HepG2 (cell line): Measurements from ENCODE around the gene SLC35F6. TPM values are rescaled to one million over a fixed set of nuclear protein-coding genes. Genes with fewer than 3 reads are reported as not detected.

Source experiments
- AGO1 ChIP-seq: fragments of 200-400 bp; formaldehyde crosslinking; IDR thresholded peaks from 2 replicates; pipeline ENCODE4 v1.6.1; 2017; ENCODE audit warnings: mild to moderate bottlenecking, low read depth, low read length, moderate library complexity; ENCODE audit not compliant: poor library complexity, severe bottlenecking
- DNMT1 ChIP-seq: sonication (generic); formaldehyde crosslinking; IDR thresholded peaks from 2 replicates; pipeline ENCODE4 v1.5.1; 2020; ENCODE audit warnings: mild to moderate bottlenecking, missing genetic modification reagents
- FOSL2 ChIP-seq: sonication (generic); formaldehyde crosslinking; IDR thresholded peaks from 2 replicates; pipeline ENCODE4 v1.4.0; 2020; ENCODE audit warnings: missing genetic modification reagents
- MLX ChIP-seq: IDR thresholded peaks from 2 replicates; pipeline ENCODE4 v1.6.1; 2016
- NFE2L2 ChIP-seq: fragments of 150-350 bp; IDR thresholded peaks from 2 replicates; pipeline ENCODE4 v1.6.1; 2014; ENCODE audit warnings: low read length
- NFKBIZ ChIP-seq: IDR thresholded peaks from 2 replicates; pipeline ENCODE4 v1.6.1; 2018; ENCODE audit warnings: missing genetic modification reagents, missing compliant biosample characterization
- POLR2G ChIP-seq: fragments of 200-400 bp; formaldehyde crosslinking; IDR thresholded peaks from 2 replicates; pipeline ENCODE4 v1.6.1; 2018; ENCODE audit warnings: mild to moderate bottlenecking, low read depth, low read length, moderate library complexity
- RBAK ChIP-seq: sonication (generic); formaldehyde crosslinking; IDR thresholded peaks from 2 replicates; pipeline ENCODE4 v1.5.1; 2020; ENCODE audit warnings: mild to moderate bottlenecking, missing genetic modification reagents
- SRSF1 ChIP-seq: fragments of 200-400 bp; formaldehyde crosslinking; optimal IDR thresholded peaks from 2 replicates; pipeline ENCODE3; 2017; ENCODE audit warnings: mild to moderate bottlenecking, low read depth, low read length, moderate library complexity
- SRSF9 ChIP-seq: fragments of 200-400 bp; formaldehyde crosslinking; IDR thresholded peaks from 2 replicates; pipeline ENCODE4 v1.6.1; 2018; ENCODE audit warnings: borderline replicate concordance, mild to moderate bottlenecking, low read depth, low read length; ENCODE audit not compliant: insufficient read depth, poor library complexity, severe bottlenecking
- WIZ ChIP-seq: sonication (generic); formaldehyde crosslinking; IDR thresholded peaks from 2 replicates; pipeline ENCODE4 v1.5.1; 2020; ENCODE audit warnings: mild to moderate bottlenecking, missing genetic modification reagents
- ZNF264 ChIP-seq: sonication (generic); formaldehyde crosslinking; IDR thresholded peaks from 2 replicates; pipeline ENCODE4 v1.4.0; 2020; ENCODE audit warnings: missing genetic modification reagents
- ZNF614 ChIP-seq: IDR thresholded peaks from 2 replicates; pipeline ENCODE4 v1.6.1; 2018; ENCODE audit warnings: missing biosample characterization, missing genetic modification reagents, inconsistent platforms, borderline replicate concordance
- ZNF724P ChIP-seq: sonication (generic); formaldehyde crosslinking; IDR thresholded peaks from 2 replicates; pipeline ENCODE4 v1.8.0; 2022; ENCODE audit warnings: missing genetic modification reagents, borderline replicate concordance
- ZNF768 ChIP-seq: sonication (generic); formaldehyde crosslinking; IDR thresholded peaks from 2 replicates; pipeline ENCODE4 v1.4.0; 2020; ENCODE audit warnings: missing genetic modification reagents
- polyA plus RNA-seq, 8 experiments: library from polyadenylated mRNA; depleted of rRNA in 3 of 8; stranded (reverse) in 7 of 8; unstranded in 1 of 8; fragments of >200 nt; fragmentation: Illumina TruSeq in 4 of 8; extraction: Trizol in 4 of 8; gene quantifications; 2 replicates each; pipeline versions ENCODE4 v1.2.1 to v1.2.3, GENCODE V29; 2011 to 2016; ENCODE audit warnings: low read depth in 4 of 8, missing spikeins in 1 of 8, mixed read lengths in 1 of 8; ENCODE audit not compliant: insufficient read depth in 1 of 8
- total RNA-seq, 5 experiments: library from RNA; depleted of rRNA; stranded (reverse); fragments of >200 nt; fragmentation: Illumina TruSeq; extraction: Trizol; gene quantifications; 2 replicates each; pipeline ENCODE4 v1.2.3, GENCODE V29; 2016; ENCODE audit warnings: low read depth in 1 of 5
- TF ChIP-seq, protein P1 (sequence below): sonication (generic); formaldehyde crosslinking; IDR thresholded peaks from 2 replicates; pipeline ENCODE4 v1.4.0; 2020; ENCODE audit warnings: missing genetic modification reagents
- TF ChIP-seq, protein P2 (sequence below): sonication (generic); formaldehyde crosslinking; IDR thresholded peaks from 2 replicates; pipeline ENCODE4 v1.5.1; 2020; ENCODE audit warnings: mild to moderate bottlenecking, missing genetic modification reagents, moderate library complexity
- TF ChIP-seq, protein P3 (sequence below): IDR thresholded peaks from 2 replicates; pipeline ENCODE4 v1.6.1; 2016; ENCODE audit warnings: low read depth, missing genetic modification reagents, missing compliant biosample characterization

SLC35F6 gene
- total and polyA plus RNA-seq, 2 of the 13 experiments (the other 11 are each of a cell fraction or from before 2014, with no cell fraction given) = 15.2 to 21.2 TPM

DNA sequence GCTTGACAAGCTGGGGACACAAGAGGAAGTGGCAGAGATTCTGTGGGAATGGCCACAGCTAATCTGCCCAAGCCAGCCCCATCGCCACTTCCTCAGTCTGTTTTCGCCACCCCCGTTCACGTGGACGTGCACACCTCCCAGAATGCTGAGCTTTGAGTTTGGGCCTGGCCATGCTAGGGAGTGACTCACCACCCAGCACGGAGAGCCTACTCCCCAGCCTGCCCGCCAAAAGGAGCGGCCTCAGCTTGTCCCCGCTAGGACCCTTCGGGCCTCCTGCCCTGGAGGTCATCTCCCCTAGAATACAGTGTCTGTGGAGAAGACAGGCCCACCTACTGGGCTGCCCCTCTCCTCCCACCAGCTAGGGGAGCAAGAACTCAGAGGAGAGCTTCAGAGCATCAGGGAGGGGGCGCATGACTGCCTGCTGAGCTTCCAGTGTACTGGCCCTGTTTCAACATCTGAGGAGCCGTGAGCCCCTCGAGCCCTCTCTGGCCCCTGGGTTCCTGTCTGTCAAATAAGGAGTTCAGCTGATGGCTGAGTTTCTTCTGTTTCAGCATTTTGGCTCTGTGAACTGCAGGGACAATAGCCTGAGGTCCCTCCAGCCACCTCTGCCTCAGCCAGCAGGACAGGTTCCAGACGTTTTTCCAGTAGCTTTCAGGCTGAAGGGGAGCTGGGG is 5.1 kb downstream of the SLC35F6 start (continued):
- TF ChIP-seq, protein P1, sequence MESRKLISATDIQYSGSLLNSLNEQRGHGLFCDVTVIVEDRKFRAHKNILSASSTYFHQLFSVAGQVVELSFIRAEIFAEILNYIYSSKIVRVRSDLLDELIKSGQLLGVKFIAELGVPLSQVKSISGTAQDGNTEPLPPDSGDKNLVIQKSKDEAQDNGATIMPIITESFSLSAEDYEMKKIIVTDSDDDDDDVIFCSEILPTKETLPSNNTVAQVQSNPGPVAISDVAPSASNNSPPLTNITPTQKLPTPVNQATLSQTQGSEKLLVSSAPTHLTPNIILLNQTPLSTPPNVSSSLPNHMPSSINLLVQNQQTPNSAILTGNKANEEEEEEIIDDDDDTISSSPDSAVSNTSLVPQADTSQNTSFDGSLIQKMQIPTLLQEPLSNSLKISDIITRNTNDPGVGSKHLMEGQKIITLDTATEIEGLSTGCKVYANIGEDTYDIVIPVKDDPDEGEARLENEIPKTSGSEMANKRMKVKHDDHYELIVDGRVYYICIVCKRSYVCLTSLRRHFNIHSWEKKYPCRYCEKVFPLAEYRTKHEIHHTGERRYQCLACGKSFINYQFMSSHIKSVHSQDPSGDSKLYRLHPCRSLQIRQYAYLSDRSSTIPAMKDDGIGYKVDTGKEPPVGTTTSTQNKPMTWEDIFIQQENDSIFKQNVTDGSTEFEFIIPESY (CRISPR knock-in tag) = peak; percentile 86
- no peak for TF ChIP-seq RBAK (CRISPR knock-in tag)
- TF ChIP-seq SRSF9 = no peak
- TF ChIP-seq DNMT1 (CRISPR knock-in tag) = no peak
- TF ChIP-seq, protein P2, sequence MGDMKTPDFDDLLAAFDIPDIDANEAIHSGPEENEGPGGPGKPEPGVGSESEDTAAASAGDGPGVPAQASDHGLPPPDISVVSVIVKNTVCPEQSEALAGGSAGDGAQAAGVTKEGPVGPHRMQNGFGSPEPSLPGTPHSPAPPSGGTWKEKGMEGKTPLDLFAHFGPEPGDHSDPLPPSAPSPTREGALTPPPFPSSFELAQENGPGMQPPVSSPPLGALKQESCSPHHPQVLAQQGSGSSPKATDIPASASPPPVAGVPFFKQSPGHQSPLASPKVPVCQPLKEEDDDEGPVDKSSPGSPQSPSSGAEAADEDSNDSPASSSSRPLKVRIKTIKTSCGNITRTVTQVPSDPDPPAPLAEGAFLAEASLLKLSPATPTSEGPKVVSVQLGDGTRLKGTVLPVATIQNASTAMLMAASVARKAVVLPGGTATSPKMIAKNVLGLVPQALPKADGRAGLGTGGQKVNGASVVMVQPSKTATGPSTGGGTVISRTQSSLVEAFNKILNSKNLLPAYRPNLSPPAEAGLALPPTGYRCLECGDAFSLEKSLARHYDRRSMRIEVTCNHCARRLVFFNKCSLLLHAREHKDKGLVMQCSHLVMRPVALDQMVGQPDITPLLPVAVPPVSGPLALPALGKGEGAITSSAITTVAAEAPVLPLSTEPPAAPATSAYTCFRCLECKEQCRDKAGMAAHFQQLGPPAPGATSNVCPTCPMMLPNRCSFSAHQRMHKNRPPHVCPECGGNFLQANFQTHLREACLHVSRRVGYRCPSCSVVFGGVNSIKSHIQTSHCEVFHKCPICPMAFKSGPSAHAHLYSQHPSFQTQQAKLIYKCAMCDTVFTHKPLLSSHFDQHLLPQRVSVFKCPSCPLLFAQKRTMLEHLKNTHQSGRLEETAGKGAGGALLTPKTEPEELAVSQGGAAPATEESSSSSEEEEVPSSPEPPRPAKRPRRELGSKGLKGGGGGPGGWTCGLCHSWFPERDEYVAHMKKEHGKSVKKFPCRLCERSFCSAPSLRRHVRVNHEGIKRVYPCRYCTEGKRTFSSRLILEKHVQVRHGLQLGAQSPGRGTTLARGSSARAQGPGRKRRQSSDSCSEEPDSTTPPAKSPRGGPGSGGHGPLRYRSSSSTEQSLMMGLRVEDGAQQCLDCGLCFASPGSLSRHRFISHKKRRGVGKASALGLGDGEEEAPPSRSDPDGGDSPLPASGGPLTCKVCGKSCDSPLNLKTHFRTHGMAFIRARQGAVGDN (CRISPR knock-in tag) = peak; percentile 15; the same call in 1 of the 2 replicates
- TF ChIP-seq SRSF1 = no peak
- TF ChIP-seq ZNF724P (CRISPR knock-in tag) = no peak
- no peak for TF ChIP-seq NFE2L2
- TF ChIP-seq MLX (CRISPR knock-in tag) = no peak
- TF ChIP-seq, protein P3, sequence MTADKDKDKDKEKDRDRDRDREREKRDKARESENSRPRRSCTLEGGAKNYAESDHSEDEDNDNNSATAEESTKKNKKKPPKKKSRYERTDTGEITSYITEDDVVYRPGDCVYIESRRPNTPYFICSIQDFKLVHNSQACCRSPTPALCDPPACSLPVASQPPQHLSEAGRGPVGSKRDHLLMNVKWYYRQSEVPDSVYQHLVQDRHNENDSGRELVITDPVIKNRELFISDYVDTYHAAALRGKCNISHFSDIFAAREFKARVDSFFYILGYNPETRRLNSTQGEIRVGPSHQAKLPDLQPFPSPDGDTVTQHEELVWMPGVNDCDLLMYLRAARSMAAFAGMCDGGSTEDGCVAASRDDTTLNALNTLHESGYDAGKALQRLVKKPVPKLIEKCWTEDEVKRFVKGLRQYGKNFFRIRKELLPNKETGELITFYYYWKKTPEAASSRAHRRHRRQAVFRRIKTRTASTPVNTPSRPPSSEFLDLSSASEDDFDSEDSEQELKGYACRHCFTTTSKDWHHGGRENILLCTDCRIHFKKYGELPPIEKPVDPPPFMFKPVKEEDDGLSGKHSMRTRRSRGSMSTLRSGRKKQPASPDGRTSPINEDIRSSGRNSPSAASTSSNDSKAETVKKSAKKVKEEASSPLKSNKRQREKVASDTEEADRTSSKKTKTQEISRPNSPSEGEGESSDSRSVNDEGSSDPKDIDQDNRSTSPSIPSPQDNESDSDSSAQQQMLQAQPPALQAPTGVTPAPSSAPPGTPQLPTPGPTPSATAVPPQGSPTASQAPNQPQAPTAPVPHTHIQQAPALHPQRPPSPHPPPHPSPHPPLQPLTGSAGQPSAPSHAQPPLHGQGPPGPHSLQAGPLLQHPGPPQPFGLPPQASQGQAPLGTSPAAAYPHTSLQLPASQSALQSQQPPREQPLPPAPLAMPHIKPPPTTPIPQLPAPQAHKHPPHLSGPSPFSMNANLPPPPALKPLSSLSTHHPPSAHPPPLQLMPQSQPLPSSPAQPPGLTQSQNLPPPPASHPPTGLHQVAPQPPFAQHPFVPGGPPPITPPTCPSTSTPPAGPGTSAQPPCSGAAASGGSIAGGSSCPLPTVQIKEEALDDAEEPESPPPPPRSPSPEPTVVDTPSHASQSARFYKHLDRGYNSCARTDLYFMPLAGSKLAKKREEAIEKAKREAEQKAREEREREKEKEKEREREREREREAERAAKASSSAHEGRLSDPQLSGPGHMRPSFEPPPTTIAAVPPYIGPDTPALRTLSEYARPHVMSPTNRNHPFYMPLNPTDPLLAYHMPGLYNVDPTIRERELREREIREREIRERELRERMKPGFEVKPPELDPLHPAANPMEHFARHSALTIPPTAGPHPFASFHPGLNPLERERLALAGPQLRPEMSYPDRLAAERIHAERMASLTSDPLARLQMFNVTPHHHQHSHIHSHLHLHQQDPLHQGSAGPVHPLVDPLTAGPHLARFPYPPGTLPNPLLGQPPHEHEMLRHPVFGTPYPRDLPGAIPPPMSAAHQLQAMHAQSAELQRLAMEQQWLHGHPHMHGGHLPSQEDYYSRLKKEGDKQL (CRISPR knock-in tag) = no peak
- TF ChIP-seq ZNF614 (CRISPR knock-in tag) = no peak
- no peak for TF ChIP-seq POLR2G
- no peak for TF ChIP-seq NFKBIZ (CRISPR knock-in tag)
- TF ChIP-seq AGO1 = peak; percentile 49
- peak; percentile 63 for TF ChIP-seq FOSL2 (CRISPR knock-in tag)
- no peak for TF ChIP-seq ZNF768
- TF ChIP-seq WIZ (CRISPR knock-in tag) = no peak
- no peak for TF ChIP-seq ZNF264 (CRISPR knock-in tag)
